NK-92 treated with Interleukin-12 subunit alpha and Interleukin-12 subunit beta, amount 100 ng/mL, for 24 hours (cell line): ENCODE data around the gene SARNP.

ENCODE experiments used
- DNase-seq: peaks from one replicate; lab custom pipeline; 2025; lab: John Stamatoyannopoulos, UW

The SARNP gene

DNA sequence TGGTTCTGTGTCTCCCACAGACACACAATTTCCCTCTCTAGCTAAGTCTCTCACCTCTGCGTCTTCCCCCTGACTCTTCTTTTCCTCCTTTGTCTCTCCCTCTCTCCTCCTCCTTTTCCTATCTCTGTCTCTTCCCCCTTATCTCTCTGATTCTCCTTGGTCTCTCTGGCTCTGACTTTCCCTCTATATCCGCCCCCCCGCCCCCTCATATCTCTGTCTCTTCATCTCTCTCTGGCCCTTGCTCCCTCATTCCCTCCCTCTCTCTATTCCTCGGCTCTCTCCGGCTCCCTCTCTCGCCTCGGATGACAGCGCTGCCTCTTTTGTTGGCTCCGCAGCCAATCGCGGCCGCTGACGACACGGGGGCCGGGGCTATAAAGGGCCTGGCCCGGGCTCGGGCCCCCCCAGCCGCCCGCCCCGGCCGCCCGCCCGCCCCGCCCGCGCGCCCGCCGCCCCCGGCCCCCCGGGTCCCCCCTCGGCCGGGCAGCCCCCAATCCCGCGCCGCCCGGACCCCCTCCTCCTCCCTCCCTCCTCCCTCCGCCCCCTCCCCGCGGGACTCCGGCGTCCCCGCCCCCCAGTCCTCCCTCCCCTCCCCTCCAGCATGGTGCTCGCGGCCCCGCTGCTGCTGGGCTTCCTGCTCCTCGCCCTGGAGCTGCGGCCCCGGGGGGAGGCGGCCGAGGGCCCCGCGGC is 74.7 kb downstream of the SARNP start, which contains the start of gene GDF11:
GDF11 (plus strand) TSS at position 404 of the 687 bp plus-strand sequence; CDS start at position 599, 195 bp downstream.
- DNase-seq = peak; percentile 39

DNA sequence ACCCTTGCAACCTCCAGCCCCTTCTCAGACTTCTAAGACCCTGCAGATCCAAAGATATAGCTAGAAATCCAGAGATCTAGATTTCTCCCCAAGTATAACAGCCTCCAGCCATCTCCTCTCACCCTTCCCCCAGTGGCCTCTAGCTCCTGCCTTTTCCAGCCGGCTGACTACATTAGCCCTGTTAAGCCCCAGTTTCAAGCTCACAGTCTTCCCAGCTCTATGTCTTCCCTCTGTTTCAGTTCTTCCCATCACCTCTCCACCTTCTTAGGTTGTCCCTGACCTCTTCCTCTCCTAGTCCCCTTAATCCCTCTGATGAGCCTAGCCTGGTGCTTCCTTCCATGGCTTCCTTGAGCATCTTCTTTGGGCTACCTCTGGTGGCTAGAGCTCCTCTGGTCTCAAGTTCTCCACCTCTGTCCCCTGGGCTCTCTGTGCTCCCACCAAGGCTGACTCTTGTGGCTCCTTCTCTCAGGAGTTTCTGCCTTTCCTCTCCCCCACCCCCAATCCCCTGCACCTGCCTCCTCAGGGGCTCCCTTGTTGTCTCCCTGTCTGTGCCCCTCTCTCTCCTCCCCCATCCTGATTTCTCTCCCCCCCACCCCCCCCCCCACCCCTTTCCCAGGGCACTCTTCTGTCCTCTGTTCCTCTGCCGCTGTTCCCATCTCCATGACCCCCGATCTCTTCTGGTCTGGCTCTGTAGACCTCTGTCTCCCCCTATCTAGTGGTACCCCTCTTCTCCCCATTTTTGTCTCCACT is 75.4 kb downstream of the SARNP start:
- no peak for DNase-seq

DNA sequence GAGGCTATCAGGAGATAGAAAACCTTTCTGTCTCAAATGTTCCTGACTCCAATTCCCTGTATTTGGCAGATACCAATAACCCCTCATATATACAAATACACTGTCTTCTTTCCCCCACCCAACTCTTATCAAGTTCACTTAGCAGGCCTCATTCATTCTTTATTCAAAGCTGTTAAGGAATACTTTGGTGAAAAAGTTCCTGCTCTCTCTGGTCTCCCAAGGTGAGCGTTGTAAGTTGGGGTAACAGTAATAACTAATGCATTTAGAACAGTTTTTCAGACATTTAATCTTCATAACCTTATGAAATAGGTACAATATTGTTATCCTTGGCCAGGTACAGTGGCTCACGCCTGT is 78.5 kb downstream of the SARNP start:
- no peak for DNase-seq

DNA sequence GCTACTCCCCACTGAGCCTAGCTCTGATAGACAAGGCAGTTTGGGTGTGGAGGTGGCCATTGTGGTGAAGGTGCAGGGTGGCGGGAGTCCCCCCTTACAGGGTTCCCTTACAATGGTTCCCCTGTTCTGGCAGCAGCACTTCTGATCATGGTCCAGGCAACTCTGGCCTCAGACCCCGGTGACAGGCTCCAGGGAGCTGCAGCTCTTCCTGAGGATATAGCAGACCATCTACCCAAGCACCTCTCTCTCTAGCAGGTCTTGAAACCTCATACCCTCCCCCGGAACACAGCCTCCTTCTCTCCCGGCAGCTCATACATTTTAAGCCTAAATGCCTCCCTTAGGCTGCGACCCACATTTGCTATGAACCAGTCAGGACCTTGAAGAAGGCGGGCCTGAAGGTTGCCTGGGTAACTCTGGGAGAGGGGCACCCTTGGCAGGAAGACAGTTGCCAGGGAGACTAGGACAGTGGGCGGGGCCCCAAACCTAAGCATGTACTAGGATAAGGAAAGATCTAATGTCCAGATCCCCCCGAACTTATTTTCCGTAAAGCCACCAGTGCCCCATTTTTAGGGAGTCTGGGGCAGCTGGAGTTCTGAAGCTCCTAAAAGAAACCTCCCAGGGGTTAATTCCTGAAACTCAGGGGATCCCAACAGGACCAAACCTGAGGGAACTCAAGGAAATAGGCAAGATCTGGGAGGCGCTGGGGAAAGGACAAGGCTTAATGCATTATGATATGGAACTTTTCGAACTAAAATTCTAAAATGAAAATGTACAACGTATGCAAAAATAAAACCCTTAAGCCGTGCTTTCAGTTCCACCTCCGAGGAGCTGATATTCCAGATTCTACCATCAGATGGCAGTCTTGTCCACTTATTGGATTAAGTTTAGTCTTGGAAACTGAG is 79.2 kb downstream of the SARNP start:
- DNase-seq = peak; percentile 69

DNA sequence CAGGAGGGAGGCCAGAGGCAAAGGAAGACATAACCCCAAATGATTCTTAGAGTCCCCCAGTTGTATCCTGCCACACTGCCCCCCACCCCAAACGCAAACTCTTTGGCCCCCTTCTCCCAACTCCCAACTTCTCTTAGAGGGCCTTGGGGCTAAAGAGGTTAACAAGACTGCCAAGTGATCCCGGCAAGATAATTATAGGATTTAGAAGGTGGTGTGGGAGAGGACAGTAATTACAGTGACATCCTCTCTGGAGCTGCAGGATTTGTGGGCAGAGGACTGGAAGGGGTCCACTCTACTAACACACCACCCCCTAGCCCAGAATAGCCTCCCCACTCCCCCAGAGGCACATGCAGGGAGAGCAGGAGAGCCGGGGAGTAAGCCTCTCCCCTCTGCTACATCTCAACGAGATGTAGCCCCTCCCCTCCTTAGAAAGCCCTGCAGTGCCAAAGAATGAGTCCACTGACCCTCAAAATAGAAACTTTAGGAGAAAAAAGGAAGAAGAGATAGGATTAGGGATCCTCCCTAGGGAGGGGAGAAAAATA is 79.9 kb downstream of the SARNP start:
- no peak for DNase-seq

DNA sequence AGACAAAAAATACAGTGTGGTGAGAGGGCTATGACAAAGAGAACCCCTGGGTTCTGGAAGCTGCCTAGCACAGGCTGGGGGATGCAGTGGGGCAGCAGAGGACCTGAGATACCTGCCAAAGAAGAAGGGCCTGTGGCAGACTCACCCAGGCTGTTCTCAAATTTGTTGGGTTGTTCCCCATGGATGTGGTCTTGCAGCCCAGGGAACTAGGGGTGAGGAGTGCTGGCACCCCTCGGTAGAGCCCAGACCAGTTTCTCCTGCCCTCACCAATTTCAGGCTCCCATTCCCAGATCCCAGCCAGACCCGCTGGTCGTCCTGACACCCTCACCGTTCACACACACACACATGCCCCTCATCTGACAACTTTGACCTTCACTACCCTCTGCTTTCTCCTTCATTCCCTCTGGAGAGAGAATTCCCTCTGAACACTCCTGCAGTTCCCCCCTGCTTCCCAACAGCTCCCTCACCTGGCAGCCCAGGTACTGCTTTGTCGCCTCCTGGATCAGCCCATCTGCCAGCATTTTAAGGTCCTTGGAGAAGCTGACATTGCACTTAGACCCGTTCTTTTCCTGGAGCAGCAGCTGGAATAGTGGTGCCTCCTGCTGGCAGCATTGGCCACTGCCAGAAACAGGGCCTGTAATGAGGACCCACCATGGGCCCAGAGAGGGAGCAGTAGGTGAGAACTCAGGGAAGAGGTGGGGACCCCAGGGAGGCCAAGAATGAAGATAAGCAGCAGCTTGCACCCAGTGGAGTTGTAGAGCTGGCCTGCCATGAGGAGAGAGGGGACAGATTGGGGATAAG is 80.5 kb downstream of the SARNP start:
- no peak for DNase-seq

DNA sequence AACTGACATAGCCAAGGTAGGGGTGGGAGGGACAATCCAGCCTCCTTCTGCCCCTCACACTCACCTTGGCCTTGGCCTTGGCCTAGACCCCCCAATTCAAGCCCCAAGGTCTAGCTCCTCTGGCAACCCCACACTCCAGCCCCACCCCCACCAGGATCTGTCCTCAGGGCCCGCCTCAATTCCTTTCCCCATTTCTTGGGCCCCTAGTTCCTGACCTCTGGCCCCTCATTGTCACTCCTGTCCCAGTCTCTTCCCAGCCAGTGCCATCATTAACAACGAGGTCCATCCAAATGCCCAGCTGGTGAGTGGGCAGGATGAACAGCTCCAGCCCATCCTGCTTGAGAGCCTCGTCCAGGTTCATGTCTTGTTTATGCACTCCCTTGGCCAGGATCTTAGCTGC is 81.4 kb downstream of the SARNP start:
- DNase-seq = no peak

DNA sequence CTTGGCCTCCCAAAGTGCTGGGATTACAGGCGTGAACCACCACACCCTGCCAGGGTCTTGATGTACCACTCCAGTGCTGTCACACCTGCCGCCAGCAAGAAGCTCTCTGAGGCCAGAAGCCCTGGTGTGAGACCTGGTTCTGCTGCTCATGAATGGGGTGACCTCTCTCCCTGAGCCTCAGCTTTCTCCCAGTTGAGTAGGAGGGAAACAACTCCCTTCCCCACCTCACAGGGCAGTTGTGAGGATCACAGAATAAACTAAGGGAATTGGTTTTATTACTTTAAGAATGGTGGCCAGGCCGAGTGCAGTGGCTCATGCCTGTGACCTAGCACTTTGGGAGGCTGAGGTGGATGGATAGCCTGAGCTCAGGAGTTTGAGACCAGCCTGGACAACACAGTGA is 82.9 kb downstream of the SARNP start:
- DNase-seq = no peak

DNA sequence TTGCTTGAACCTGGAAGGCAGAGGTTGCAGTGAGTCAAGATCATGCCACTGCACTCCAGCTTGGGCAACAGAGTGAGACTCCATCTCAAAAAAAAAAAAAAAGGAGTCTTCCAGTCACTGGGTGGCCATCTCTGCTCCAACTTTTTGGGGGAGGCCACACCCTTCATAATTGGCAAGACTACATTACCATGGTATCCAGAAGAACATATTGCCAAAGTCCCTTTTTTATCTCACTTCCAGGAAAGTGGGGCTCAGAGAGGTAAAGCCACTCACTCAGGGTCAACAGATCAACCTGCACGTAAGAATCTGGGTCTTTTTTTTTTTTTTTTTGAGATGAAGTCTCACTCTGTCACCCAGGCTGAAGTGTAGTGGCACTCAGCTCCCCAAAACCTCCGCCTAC is 83.7 kb downstream of the SARNP start:
- no peak for DNase-seq

DNA sequence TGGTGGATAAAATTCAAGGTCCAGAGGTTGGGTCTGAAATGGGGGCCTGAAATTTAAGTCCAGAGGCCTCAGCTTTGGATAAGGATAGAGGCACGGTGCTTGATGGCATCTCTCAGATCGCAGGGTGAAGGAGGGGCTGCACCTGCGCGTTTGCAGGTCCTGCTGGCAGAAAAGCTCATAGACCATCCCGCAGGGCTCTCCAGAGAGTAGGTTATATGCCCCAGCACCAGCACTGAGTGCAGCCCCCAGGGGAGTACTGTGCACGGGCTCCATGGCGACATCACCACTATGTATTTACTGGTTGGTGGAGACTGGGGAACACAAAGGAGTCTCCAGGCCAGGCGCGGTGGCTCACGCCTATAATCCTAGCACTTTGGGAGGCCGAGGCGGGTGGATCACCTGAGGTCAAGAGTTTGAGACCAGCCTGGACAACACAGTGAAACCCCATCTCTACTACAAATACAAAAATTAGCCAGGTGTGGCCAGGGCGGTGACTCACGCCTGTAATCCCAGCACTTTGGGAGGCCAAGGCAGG is 84.4 kb downstream of the SARNP start:
- no peak for DNase-seq

DNA sequence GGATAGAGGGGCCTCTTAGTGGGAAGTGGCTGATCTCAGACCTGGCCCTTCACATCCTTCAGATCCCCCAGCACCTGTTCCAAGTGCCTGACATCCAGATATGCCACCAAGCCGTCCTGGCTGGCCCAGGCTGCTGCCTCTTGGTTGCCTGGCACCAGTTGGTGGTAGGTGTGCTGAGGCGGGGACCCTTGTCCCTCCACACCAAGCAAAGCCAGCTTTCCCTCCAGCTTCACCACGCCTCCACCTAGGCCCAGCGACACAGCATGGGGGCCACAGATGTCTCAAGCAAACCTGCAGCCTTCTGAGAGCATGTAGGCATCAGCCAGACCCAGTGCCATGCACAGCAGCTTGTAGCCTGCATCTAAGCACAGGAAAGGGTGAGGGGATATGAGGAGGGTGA is 85.2 kb downstream of the SARNP start:
- no peak for DNase-seq

DNA sequence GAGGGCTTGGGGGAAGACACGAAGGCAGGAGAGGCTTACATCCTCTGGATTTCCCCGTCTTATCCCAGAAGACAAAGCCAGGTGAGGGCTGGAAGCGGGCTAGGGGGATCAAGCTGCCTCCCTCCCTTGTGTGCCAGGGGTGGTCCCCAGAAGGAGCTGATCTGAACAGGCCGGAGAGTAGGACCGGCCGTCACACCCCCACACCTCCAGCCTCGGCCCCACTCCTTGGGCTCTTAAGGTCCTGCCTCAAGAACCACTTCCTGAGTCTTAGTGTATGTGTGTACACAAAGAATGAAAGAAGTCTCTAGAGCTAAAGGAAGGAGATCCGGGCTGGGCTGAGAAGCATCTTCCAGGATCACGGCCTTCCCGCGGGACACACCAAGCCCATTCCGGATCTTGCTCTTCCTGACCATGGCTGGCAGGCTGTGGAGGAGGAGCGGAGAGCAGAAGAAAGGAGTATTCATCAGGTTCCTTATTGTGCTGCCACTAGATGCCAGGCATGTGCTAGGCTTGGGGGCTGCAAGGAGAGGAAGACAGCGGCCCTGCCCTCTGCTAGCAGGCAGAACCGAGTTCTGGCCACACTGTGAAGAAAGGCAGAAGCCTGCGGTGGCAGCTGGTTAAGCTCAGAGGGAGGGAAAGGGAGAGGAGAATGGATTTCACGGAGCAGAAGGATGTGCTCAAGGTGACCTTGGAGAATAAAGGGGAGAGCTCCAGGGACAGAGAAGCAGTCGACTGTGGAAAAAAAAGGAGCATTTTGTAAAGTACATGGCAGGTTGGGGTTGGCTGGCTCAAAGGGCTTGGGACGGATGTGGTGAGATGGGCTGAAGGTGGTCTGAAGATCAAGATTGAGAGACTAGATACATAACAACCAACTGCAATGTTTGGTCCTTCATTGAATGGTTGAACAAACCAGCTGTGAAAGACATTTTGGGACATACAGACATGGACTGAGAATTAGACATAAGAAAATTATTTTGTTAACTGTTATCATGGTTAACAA is 87.4 kb downstream of the SARNP start:
- peak; percentile 71 for DNase-seq

DNA sequence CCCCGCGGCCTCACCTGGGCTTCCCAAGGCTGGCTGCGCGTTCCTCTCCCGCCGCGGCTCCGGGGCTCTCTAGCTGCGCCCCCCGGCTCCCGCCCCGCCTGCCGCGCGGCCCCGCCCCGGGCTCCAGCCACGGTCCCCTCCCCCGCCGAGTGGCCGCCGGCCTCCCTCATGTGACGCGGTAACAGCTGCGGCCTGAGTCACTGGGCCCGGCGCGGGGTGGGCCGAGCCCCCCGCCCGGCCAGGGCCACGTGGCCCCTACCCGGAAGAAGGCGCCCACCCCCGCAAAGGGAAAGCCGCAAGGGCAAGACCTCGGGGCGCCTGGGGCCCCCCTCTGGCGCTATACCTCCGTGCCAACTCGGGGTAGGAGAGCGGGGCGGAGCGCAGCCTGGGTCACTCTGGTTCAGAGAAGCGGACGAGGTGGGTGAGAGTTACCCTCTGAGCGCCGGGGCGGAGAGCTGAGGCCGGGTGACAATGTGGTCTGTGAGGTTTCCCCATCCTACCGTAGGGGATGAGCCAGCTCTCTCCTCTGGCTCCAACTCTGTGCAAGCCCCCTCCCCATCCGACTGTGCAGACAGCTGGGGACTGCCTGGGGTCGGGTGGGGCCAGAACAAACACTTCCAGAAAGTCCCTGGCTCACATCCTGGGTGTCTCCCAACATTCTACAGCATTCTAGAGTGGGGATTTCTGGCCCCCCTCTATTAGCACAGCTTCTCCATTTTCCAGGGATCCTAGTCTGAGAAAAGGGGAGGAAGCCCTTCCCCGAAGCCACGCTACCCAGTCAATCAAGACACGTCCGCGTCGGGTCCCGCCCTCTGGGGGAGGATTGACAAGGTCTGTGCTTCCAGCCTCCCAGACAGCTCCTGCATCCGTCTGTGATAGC is 88.3 kb downstream of the SARNP start, which contains the start of gene CD63:
CD63 (minus strand) TSS at position 71 of the 880 bp plus-strand sequence. CDS start 668 bp downstream, outside the sequence.
- peak; percentile 78 for DNase-seq

DNA sequence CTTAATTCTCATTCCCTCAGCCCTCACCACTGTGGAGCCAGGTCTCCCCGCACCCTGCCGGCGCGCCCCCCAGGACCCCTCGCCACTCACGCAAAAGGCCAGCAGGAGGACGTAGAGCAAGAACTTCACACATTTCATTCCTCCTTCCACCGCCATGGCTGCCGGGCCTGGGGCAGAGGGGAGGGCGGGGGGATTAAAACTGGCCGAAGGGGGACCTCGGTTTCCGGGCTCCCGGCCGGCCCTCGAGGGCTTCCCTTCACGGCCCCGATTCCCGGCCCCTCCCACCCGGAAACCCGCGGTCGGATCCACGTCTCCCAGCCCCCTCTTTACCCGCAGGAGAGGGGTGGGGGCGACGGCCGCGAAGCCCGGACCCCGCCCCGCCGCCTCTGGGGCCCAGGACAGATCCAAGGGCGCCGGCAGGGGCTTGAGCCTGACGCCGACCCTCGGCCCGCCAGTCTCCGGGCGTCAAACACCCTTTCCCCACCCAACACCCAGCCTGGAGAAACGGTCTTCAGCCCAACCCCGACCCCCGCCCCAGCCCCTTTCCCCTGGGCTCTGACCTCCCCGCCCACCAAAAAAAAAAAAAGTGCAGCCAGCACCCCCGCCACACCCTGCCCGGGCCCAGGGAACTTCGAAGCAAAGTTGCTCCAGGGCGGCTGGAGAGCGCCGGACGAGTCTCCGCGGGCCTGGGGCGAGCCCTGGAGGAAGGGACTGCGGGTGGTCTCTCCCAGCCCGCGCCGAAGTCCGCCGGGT is 89.2 kb downstream of the SARNP start:
- peak; percentile 29 for DNase-seq

DNA sequence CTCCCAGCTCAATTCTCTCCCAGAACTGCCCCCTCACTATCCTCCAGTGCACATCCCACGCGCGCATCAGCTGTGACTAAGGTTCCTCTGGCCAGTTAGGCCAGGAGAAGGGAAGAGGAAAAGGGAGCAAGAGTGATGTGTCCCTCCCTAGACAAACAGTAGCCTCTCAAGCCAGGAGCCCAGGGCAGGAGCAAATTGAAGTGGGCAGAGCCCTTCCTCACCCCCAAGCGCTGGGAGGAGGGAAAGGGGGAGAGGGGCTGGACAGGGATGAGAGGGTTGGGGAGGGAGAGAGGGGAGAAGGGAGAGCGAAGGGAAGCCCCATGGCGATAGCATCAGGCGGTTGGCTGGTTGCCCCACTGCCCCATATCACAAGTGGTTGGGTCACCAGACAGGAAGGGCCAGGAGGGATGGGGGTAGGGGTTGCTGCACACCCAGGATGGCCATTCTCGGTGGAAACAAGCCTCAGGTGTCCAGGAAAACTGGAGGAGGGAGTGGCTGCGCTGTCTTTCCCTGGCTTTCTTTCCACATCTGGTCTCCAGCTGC is 89.8 kb downstream of the SARNP start:
- DNase-seq = no peak

DNA sequence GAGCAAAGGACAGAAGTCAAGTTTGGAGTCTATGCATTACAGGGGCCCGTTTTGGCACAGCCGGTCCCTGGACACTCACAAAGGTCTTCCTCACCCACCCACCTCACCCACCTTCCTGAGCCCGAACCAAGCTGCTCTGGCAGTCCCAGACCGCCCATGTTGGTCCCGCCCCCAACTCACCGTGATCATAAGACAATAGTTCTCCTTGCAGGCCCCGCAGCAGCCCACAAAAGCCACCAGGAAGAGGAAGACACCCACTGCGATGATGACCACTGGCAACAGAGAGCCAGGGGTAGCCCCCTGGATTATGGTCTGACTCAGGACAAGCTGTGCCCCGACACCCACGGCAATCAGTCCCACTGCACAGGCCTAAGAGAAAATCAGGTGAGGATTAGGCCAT is 90.6 kb downstream of the SARNP start:
- no peak for DNase-seq

DNA sequence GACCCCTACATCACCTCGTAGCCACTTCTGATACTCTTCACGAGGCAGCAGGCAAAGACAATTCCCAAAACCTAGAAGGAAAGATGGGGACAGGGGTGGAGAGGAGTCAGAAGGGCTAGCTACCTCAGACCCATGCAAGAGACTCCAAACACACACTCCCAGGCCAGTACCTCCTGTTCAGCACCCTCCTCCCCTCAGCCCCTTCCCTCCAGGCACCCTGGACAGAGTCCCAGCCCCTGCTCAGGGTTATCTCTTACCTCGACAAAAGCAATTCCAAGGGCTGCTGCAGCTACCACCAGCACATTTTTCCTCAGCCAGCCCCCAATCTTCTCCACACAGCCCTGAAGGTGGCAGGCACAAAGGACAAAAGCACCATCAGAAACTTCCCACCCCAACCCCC is 92.0 kb downstream of the SARNP start:
- DNase-seq = no peak

DNA sequence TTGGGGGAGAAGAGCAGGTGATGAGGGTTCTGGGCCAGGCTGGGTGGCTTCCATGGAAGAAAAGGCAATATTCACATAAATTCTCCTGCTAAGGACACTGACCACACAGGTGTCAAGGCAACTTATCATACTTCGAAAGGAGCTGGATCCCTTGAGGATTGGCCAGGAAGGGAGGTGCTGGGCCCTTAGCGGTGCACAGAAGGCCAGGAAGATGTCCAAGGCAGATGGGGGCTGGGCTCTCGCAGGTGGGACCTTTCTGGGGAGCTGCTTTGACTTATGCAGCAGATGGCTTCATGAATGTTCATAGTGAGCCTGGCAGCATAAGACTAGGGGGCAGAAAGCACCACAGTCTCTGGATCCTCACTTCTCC is 92.6 kb downstream of the SARNP start:
- no peak for DNase-seq
